Panc1 (cell line): ENCODE measurements around the gene EMC1.

ENCODE experiments used
- CTCF ChIP-seq: fragments of 450-650 bp; IDR thresholded peaks from 2 replicates; pipeline ENCODE4 v1.5.1; 2017; ENCODE audit warnings: mild to moderate bottlenecking
- SIN3A ChIP-seq: IDR thresholded peaks from 2 replicates; pipeline ENCODE4 v1.6.1; 2012; ENCODE audit warnings: low read depth, mild to moderate bottlenecking, low read length, moderate library complexity, borderline replicate concordance; ENCODE audit not compliant: insufficient read depth
- TCF7L2 ChIP-seq: IDR thresholded peaks from 2 replicates; pipeline ENCODE4 v1.6.1; 2011; ENCODE audit warnings: mild to moderate bottlenecking, low read depth, low read length, inconsistent platforms

GRCh38 chr1:19204446-19205266 is 46.7 kb downstream of the EMC1 start:
- no peak for TF ChIP-seq CTCF
- no peak for TF ChIP-seq SIN3A
- TF ChIP-seq TCF7L2 = no peak
